ENCODE measurements around the gene MGMT.

Gene MGMT

DNA sequence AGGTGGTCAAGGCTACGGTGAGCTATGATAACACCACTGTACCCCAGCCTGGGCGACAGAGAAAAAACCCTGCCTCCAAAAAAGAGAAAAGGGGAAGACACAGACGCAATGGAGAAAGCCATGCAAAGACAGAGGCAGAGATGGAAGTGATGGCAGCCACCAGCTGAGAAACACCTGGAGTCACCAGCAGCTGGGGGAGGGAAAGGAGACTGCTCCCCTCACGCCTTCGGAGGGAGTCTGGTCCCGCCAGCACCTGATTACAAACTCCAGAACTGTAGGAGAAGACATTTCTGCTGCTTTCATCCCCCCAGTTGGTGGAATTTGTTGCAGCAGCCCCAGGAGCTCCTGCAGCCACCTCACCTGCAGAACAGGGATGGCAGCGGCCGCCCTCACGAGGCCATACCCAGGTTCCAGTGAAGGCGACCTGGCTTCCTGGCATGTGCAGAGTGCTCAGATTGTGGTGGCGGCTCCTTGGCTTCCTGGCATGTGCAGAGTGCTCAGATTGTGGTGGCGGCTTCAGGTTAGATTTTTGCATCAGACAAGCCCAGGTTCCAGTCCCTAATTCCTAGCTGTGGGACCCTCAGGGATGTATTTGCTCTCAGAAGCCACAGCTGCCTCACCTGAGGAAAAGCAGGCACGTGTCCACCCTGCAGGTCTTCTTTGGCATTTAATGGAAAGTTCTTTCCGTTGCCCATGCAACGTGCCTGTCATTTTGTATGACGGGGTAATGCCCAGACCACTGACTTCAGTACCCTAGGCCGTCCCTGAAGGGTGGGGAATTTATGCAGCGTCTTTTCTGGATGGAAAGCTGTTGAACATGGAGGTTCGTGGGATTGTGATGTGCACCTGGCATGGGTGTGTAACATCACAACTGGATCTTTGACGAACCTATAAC is 314.1 kb downstream of the MGMT start:
- no peak for DNase-seq

DNA sequence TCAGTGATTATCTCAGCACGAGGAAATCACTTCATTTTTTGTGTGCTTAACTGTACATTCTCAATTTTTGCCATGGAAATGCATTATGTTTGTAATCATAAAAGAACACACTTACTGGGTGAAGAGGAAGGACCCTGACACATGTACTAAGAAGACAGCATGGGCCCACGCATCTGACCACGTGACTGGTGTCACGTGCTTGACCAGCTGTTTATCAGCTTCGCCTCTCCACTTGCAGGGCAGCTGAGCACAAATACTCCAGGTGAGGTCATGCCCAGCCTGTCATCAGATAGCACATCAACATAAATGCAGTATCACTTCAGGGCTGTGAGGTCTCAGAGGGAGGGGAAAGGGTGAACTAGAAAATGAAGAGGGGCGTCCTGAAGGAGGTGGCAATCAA is 317.2 kb downstream of the MGMT start:
- DNase-seq, result no peak

DNA sequence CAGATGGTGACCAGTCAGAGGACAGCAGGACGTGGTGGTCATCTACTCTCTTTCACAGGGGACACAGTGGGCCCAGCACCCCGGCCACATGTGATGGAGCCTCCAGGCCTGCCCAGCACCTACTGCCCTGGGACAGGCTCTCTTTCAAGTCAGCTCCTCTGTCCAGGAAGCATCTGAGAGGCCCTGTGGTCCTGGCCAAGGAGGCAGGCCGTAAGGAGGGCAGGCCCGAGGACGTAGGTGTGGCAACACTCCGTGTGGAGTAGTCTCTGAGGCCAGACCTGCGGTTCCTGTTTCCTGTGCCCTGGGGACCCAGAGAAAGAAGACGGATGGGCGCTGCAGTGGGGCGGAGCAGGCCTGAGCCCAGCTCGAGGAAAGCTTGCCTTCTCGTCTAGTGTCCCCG is 317.9 kb downstream of the MGMT start:
- DNase-seq, result no peak

DNA sequence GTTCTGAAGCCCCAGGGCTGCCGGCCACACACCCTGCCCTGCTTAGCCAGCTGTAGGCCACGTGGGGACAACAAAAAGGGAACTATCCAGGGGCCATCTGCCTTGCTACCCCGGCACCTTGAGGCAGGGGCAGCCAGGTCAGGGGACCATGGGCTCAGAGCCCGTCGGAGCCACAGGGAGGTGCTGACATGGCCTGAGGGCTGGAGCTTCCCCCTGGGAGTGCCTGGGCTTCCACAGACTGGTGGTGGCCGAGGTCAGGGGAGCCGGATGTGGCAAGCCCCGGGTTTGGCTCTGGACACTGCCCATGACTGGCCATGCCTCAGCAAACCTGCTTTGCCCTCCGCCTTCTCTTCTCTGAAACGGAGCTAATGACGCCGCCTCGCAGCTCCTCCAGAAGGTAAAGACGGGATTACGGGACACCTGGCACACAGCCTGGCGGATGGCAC is 318.5 kb downstream of the MGMT start:
- DNase-seq, result no peak

DNA sequence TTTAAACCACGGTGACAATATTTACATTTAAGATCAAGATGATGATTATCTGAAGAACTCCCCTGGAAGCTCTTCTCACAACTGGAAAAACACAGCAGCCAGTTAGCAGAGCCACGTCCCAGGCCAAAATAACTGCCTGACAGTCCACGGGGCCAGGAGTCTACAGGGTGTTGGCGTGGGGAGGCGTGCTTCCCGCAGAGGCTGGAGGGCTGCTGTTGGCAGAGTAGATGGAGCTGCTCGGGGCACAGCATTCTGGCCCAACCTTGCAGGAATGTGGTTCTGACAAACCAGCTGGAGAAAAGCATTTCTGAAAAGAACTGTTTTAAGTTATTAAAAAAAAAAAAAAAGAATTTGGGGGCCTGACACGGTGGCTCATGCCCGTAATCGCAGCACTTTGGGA is 319.2 kb downstream of the MGMT start:
- no peak for DNase-seq

DNA sequence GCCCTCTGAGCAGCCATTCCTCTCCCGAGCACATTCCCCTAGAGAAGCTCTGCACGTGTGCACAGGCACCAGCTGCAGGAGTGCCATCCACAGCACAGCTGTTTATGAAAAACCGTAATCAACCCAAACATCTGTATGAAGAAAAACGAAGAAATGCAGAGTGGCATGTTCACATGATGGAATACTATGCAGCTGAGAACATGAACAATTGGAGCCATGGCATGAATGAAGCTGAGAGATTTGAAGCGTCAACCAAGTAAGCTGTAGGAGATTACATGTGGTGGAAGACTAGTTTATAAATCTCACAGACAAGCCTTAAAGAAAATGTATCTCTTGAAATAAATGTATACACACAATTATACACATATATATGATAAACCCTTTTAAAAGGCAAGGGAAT is 320.5 kb downstream of the MGMT start:
- no peak for DNase-seq

DNA sequence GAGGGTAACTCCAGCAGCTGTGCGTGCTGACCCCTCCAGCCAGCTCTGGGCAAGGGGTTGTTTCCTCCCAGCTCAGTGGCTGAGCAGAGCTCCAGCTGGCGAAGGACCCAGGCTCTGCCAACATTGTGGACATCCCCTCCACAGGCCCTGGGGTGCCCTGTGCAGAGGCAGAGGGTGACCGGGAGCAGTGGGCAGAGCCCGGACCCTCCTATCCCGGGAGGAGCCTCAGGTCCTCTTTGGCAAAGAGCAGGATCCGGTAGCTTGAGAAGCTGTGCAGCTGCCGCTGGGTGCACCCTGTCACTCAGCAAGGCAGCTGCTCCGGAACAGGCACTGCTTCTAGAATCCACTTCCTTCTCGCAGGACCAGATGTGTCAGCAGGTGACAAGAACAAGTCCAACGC is 321.2 kb downstream of the MGMT start:
- DNase-seq, result no peak

DNA sequence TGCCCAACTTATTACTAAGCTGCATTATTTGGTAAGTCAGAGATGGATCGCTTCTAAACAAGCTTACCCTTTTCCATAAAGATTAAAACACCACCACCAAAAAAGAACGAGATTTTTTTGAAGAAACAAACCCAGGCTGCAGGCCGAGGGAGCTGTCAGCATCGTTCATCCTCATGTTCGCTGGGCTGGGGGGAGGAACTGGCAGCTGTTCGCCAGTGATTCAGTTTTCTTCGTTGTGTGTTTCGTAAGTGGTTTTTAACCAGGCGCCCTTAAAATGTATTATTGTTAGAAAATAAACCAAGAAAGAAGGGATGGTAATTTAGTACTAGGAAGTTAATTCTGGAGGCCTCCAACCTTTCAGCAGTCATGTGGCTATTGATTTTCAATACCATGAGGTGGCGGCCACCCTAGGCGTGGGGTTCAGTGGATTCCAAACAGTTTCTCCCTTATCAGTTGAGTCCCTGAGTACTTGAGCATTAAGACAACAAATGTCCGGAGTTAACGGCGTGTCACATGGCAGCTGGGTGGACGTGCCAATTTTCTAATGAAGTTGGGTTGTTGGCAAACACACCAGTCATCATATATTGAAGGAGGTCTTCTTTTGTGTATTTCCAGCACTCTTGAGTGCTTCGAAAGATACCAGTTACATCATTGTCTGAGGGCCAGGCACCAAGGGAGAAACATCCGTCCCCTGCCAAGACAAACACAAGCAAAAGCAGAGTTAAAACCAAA is 323.8 kb downstream of the MGMT start:
- DNase-seq, result no peak

DNA sequence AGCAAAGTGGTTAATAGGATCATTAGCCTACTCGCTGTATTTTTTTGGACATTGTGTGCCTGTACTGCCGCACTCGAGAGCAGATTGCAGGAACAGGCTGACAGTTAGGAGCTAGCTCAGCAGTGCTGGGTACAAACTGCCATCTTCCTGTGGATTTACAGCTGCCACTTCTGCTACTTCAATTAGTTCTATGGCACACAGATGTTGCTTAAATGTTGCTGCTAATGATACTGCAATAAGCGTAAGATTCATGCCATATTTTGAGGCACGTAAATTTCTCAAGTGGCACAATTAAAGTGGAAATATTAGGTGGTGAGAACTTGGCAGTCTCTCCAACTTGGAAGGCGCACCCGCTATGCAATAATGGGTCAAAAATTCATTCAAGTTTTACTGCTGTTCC is 325.1 kb downstream of the MGMT start:
- peak in 1 of 2 donors; percentile 9 for DNase-seq

DNA sequence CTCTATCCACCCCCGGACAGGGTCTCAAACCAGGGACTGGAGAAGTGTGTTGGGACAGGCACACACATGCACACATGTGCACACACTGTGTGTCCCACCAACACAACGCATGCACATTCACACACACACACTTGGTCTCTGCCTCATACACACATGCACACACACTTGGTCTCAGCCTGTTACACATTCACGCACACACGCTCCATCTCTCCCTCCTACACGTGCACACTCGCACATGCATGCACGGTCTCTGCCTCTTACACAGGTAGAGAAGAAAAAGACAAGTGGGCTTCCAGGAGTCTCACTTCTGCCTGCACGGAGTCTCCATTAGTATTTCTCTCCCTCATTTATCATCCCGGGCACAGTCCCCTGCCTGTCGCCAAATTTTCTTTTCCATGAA is 325.8 kb downstream of the MGMT start:
- no peak for DNase-seq

DNA sequence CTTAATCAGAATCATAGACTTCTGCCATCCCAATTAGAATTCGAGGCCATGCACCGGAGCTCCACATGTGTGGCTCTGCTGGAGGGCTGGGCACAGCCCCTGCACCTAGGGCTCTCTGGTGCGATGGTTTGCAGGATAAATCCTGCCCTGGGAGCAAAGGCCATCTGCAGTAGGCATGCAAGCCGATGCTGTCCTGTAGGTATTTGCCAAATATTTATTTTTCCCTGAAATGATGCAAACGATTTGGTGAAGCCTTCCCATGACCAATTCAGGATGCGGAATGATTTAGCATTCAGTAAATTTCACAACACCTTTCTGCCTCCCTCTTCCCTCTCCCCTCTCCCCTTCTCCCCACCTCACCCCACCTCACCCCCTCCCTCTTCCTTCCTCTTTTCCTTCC is 326.4 kb downstream of the MGMT start:
- no peak for DNase-seq

DNA sequence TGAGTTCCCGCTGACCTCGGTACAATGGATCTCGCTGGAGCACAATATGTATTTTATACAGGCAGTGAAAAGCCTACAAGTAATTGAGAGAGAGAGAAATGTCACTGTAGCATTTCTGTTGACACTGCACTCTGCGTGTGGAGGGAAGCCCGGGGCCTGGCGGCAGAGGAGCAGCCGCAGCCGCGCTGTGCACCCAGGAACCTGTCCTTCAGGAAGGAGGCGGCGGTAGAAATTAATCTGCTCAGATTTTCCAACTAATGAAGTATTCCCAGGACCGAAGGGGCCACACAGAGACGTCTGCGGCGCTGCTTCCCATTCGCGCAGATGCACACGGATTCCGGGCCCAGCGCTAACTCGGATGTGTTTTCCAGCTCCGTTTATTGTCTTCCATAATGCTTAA is 327.0 kb downstream of the MGMT start:
- no peak for DNase-seq

DNA sequence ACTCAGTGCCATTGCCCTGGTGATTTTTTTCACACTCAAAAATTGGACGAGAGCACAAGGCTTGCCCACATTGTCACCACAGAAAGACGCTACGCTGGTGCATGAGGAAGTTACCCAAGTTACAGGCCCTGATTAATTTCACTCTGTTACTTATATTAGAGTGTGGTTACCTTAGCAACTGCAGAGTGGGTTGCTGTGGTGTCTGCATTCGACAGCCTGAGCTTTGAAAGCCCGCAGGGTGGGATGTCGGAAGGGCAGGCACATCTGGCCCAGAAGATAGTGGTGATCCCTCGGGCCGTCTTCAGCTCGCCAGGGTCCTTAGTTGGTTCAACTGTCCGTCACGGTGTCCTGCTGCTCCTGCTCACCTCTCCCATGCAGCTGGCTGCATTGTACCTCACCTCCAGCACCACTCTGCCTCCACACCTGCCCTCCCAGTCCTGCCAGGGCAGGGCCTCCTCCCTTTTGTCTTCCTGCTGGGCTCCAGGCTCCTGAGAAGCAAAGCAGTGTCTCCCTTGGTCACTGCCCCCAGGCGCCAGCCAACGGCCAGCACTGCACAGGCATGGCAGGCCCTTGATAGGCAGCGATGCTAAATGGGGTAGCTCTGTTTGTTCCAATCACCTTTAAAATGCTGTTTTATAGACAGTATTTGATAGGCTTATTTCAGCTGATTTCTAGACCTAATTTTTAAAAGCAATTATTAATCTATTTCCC is 329.8 kb downstream of the MGMT start:
- DNase-seq, result no peak

DNA sequence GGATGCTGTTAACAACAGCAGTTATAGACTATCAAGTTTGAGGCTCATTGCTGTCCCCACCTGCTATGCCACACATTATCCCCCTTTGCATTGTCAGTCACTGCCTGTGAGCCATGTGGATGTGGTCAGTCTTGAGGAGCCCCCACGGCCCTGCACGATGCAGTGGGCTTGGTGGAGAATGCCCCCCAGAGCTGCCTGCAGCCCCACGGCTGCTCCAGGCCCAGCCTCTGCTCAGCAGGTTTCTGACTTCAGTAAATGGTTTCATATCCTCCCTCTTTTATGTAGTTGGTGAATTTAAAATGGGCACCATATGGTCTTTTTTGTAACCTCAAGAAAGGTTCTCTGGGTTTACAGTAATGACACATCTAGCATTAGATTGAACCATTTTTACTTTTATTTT is 332.9 kb downstream of the MGMT start:
- DNase-seq, result no peak

DNA sequence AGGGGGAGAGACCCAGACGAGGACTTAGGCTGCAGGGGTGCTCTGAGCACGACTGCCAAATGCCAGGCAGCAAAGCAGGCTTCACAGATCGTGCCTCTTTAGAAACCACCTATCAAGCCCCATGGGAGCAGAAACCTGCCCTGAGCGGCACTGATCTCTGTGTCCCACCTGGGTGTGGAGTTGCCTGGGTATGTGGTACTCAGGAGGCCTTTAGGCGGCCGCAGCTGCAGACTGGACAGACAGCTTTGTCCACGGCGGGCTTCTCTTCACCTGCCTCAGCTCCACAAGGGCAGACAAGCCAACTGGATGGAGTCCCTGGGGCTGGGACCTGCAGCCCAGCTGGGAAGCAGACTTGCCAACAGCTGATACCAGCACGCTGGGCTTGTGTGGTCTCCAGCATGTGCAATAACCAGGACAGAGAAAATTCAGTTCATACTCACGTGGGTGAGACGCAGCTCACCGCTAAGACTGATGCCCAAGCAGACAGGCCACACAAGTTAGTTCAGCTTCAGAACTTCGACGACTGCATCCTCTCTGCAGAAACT is 333.8 kb downstream of the MGMT start:
- no peak for DNase-seq

DNA sequence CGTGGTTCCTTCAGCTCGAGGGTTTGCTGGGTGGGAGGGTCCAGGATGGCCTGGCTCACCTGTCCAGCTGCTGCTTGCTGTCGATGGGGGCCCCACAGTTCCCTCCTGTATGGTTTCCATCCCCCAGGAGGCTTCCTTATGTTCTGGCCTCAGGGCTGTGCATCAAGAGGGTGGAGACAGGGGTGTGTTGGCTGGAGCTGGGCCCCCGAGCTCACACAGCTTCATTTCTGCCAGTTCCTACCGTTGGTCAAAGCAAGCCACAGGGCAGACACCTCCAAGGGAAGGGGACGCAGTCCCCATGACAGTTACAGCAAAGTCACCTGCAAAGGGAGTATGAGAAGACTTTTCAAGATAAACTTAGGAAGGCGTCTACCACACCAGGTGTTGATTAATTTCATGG is 340.2 kb downstream of the MGMT start:
- no peak for DNase-seq

DNA sequence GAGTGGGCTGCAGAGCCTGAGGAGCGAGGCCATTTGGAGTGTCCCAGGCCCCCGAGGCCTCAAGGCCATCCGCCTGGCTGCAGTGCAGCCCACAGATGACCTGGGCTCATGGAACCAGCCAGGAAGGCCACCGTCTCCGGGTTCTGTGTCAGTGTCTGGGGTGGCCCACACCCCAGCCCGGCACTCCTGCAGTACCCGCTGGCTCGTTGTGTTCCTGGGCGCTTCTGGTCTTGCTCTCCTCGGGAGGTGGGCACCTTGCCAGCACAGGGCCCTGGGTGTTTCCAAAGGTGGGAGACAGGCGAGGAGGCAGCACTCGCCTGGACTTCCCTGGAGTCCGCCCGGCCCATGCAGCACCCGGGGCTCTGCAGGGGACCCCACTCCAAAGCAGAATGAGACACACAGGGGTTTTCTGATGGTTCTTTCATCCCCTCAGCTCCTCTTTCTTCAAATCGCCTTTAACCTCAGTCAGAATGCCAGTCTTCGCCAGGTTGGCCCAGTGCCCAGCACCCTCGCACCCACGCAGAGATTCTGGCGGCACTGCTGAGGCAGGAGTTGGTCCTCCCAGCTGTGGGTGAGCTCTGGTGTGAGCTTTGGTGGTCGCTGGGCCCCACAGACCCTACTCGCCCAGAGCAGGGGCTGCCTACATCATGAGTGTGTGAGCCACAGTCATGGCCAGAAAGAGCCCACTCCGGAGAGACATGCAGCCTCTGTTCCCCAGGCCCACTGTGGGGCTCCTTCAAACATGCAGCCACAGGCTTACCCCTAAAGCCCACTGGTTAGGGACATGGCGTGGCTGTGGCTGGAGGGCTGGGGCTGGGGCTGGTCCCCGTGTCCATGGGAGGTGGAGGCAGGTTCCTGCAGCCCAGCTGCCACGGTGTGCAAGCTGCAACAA is 341.3 kb downstream of the MGMT start:
- no peak for DNase-seq

DNA sequence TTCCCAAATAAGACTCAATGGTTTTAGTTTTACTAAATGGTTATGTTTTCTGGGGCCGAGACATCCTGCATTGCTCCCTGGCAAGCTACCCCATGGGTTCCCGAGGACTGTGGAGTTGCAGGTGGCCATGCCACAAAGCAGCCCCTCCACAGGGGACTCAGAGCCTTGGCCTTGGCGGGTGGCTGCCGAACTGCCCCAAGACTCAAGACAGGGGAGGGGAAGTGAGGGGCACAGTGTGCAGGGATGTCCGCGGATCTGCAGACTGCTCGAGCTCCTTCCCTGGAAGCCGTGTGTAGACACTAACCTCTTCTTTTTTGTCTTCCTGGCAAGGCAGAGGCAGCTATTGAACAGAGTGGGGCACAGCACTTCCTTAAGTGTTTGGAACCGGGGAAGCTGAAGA is 342.4 kb downstream of the MGMT start:
- DNase-seq, result no peak

DNA sequence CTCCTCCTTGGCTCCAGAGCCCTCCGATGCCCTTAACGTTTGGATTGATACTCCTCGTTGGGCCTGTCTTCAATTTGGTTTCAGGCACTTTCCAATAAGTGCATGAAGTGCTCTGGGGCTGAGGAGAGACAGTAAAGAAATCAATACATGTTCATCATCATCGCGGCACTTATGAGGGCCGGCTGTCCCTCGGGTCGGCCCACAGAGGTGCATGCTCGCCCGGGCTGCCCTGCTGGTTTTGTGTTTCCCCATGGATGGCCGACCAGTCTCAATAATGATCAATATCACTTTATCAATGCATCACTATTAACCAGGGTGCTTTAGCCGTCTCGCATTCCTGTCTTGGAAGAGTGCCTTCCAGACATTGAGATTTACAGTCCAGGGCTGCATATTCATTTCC is 342.8 kb downstream of the MGMT start:
- DNase-seq, result no peak

DNA sequence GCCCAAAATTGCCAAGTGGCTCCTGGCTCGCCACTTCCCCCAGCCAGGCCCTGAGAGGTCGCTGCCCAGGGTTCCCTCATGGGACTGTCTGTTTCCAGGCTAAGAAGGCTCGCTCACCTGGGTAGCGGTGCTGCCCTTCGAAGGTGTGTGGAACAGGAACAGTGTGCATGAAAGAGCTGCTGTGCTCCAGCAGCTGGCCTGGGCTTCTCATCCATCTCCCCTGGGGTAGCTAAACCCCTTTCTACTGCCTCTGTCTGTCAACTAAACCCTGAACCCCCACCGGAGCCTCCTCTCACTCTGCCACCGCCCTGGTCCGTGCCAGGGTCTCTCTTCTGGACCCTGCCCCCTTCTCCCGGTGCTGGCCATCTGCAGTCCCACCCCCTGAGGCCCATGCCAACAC is 344.2 kb downstream of the MGMT start:
- DNase-seq, result no peak

DNA sequence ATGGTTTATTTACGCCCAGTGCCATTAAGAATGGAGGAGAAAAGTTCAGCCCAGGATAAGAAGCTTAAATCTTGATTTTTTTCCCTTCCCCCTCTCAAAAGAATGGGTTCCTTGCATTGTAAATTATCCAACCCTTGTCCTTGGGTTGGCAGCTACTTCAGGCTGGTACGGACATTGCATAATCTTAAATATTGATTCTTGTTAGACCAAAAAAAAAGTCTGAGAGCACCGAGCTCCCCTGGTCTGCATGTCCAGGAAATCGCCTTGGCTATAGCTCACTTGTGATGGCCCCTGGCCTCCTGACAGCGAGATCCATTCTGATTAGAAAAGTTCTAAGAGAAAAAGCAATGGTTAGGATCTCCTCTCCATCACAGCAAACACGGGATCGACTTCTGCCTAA is 345.4 kb downstream of the MGMT start:
- no peak for DNase-seq

Measured in hippocampal formation (tissue), 2 donors.